22Rv1 (cell line): ENCODE data around the gene PTPRD.

Experiments used
- ZFX ChIP-seq: fragments of 450-650 bp; IDR thresholded peaks from 2 replicates; pipeline ENCODE4 v1.6.1; 2017; ENCODE audit warnings: antibody characterized with exemption, borderline replicate concordance
- TF ChIP-seq, protein P1 (sequence below): fragments of 450-650 bp; IDR thresholded peaks from 2 replicates; pipeline ENCODE4 v1.5.1; 2017; ENCODE audit warnings: mild to moderate bottlenecking

DNA sequence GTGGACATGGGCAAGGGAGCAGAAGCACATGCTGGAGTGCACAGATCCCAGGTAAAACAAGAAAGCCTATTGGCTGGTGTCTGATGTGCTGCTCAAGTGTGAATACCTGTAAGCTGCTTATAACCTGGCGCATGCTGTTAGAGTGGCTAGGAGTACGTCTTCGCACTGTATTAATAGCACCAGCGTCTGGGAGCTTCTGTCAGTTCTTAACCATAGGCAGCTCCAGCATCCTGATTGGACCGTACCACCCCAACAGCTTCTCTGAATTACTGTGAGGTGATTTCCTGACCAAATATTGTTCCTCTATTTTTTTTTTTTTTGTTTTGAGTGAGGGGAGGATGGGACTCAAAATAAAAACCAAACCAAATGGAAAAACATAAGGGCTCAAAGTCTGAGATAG lies 987.6 kb downstream of the PTPRD start:
- TF ChIP-seq, protein P1, sequence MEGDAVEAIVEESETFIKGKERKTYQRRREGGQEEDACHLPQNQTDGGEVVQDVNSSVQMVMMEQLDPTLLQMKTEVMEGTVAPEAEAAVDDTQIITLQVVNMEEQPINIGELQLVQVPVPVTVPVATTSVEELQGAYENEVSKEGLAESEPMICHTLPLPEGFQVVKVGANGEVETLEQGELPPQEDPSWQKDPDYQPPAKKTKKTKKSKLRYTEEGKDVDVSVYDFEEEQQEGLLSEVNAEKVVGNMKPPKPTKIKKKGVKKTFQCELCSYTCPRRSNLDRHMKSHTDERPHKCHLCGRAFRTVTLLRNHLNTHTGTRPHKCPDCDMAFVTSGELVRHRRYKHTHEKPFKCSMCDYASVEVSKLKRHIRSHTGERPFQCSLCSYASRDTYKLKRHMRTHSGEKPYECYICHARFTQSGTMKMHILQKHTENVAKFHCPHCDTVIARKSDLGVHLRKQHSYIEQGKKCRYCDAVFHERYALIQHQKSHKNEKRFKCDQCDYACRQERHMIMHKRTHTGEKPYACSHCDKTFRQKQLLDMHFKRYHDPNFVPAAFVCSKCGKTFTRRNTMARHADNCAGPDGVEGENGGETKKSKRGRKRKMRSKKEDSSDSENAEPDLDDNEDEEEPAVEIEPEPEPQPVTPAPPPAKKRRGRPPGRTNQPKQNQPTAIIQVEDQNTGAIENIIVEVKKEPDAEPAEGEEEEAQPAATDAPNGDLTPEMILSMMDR = no peak
- no peak for TF ChIP-seq ZFX
